ENCODE measurements around the gene RIMS4.
A peak's percentile ranks its signal among the peaks of the same experiment; 100 is the strongest.

The RIMS4 gene

GRCh38 chr20:44734938-44735337, 75.4 kb downstream of the RIMS4 start:
- Histone ChIP-seq H3K27ac (ENCODE audit: low read length) (no peak overlapping the region), H4K20me1 (ENCODE audit: insufficient read depth, low read length) (no peaks in the 10 kb centered on the region), H3K36me3 (replicated peaks; ENCODE audit: low read depth, low read length) (no peaks in the 10 kb centered on the region), H3K4me2 (ENCODE audit: low read length) (no peak overlapping the region), H3K9ac (ENCODE audit: low read length) (no peak overlapping the region), H3K27me3 (ENCODE audit: low read depth, low read length) (no peaks in the 10 kb centered on the region), H3K4me1 (ENCODE audit: low read length) (peaks cover 4% of the 10 kb centered on the region; the same call in 1 of the 2 replicates), H2AFZ (ENCODE audit: low read depth, low read length) (no peak overlapping the region), H3K79me2 (ENCODE audit: low read length) (no peaks in the 10 kb centered on the region), H3K4me3 (ENCODE audit: low read length) (no peak overlapping the region), H3K9me3 (ENCODE audit: insufficient read depth, low read length) (no peaks in the 10 kb centered on the region)
- no peak for TF ChIP-seq EZH2phosphoT487 (IDR thresholded peaks at IDR 0.05; ENCODE audit: low read depth)
- TF ChIP-seq CTCF (IDR thresholded peaks at IDR 0.05; ENCODE audit: low read depth, low read length): no peak

- no peak overlapping the region for H2AFZ ChIP-seq (ENCODE audit: low read depth, low read length)
- no peaks in the 10 kb centered on the region for H4K20me1 ChIP-seq (ENCODE audit: insufficient read depth, low read length)
- H3K79me2 ChIP-seq (ENCODE audit: low read length): no peaks in the 10 kb centered on the region
- no peak overlapping the region for H3K9ac ChIP-seq (ENCODE audit: low read length)
- no peaks in the 10 kb centered on the region for H3K27me3 ChIP-seq (ENCODE audit: low read depth, low read length)
- peaks cover 1% of the 10 kb centered on the region; the same call in 1 of the 2 replicates for H3K4me1 ChIP-seq (ENCODE audit: low read length)
- H3K36me3 ChIP-seq (replicated peaks; ENCODE audit: low read depth, low read length): no peaks in the 10 kb centered on the region
- no peaks in the 10 kb centered on the region for H3K9me3 ChIP-seq (ENCODE audit: insufficient read depth, low read length)
- H3K4me2 ChIP-seq (ENCODE audit: low read length): no peak overlapping the region; the same call in 1 of the 2 replicates
- TF ChIP-seq CTCF (IDR thresholded peaks at IDR 0.05; ENCODE audit: low read depth, low read length) (peak; percentile 95), EZH2phosphoT487 (IDR thresholded peaks at IDR 0.05; ENCODE audit: low read depth) (no peak)
- H3K27ac ChIP-seq (ENCODE audit: low read length): no peak overlapping the region
- no peak overlapping the region for H3K4me3 ChIP-seq (ENCODE audit: low read length)
Observed at GRCh38 chr20:44733341-44734069, 76.8 kb downstream of the RIMS4 start.

GRCh38 chr20:44732327-44732726, 78.0 kb downstream of the RIMS4 start:
- Histone ChIP-seq H3K4me3 (ENCODE audit: low read length) (no peak overlapping the region), H3K27ac (ENCODE audit: low read length) (no peak overlapping the region), H4K20me1 (ENCODE audit: insufficient read depth, low read length) (no peaks in the 10 kb centered on the region), H3K27me3 (ENCODE audit: low read depth, low read length) (no peaks in the 10 kb centered on the region), H3K36me3 (replicated peaks; ENCODE audit: low read depth, low read length) (no peaks in the 10 kb centered on the region), H3K4me1 (ENCODE audit: low read length) (no peaks in the 10 kb centered on the region; the same call in 1 of the 2 replicates), H3K9ac (ENCODE audit: low read length) (no peak overlapping the region), H3K9me3 (ENCODE audit: insufficient read depth, low read length) (no peaks in the 10 kb centered on the region), H2AFZ (ENCODE audit: low read depth, low read length) (no peak overlapping the region), H3K4me2 (ENCODE audit: low read length) (no peak overlapping the region), H3K79me2 (ENCODE audit: low read length) (no peaks in the 10 kb centered on the region)
- no peak for TF ChIP-seq CTCF (IDR thresholded peaks at IDR 0.05; ENCODE audit: low read depth, low read length)
- TF ChIP-seq EZH2phosphoT487 (IDR thresholded peaks at IDR 0.05; ENCODE audit: low read depth): no peak

- no peak overlapping the region for H2AFZ ChIP-seq (ENCODE audit: low read depth, low read length)
- H3K27ac ChIP-seq (ENCODE audit: low read length): no peak overlapping the region
- no peak for TF ChIP-seq CTCF (IDR thresholded peaks at IDR 0.05; ENCODE audit: low read depth, low read length)
- TF ChIP-seq EZH2phosphoT487 (IDR thresholded peaks at IDR 0.05; ENCODE audit: low read depth): no peak
- H3K4me1 ChIP-seq (ENCODE audit: low read length): no peaks in the 10 kb centered on the region; the same call in 1 of the 2 replicates
- H3K4me3 ChIP-seq (ENCODE audit: low read length): no peak overlapping the region
- no peak overlapping the region for H3K9ac ChIP-seq (ENCODE audit: low read length)
- no peaks in the 10 kb centered on the region for H3K36me3 ChIP-seq (replicated peaks; ENCODE audit: low read depth, low read length)
- H4K20me1 ChIP-seq (ENCODE audit: insufficient read depth, low read length): no peaks in the 10 kb centered on the region
- no peak overlapping the region for H3K4me2 ChIP-seq (ENCODE audit: low read length)
- no peaks in the 10 kb centered on the region for H3K79me2 ChIP-seq (ENCODE audit: low read length)
- no peaks in the 10 kb centered on the region for H3K9me3 ChIP-seq (ENCODE audit: insufficient read depth, low read length)
- no peaks in the 10 kb centered on the region for H3K27me3 ChIP-seq (ENCODE audit: low read depth, low read length)
Observed at GRCh38 chr20:44731657-44732056, 78.7 kb downstream of the RIMS4 start.

Measured in OCI-LY3 (cell line).